ENCODE measurements around the gene SLC7A8. TPM values are rescaled to one million over a fixed set of nuclear protein-coding genes. Genes with fewer than 3 reads are reported as not detected.

The SLC7A8 gene
- total and polyA plus RNA-seq, 2 experiments from 2014 or later = 117 to 124 TPM

GRCh38 chr14:23130871-23131270, 52.6 kb downstream of the SLC7A8 start:
- Mint-ChIP-seq H3K36me3 (ENCODE audit: low read depth) (peaks cover 56% of the 10 kb centered on the region), H3K9me3 (no peaks in the 10 kb centered on the region)

More at GRCh38 chr14:23130871-23131270, 52.6 kb downstream of the SLC7A8 start:
- no peak for ATAC-seq
- Mint-ChIP-seq H3K27me3 (ENCODE audit: insufficient read depth, low read depth, poor library complexity) (peaks cover under 1% of the 10 kb centered on the region), H3K27ac (no peak overlapping the region), H3K4me3 (no peak overlapping the region), H3K4me1 (peaks cover 4% of the 10 kb centered on the region)
- Histone ChIP-seq H3K79me2 (replicated peaks; ENCODE audit: insufficient read depth) (no peaks in the 10 kb centered on the region), H3K27ac (ENCODE audit: low read depth) (no peak overlapping the region), H3K36me3 (ENCODE audit: insufficient read depth) (peaks cover 9% of the 10 kb centered on the region), H3K4me3 (no peak overlapping the region), H4K20me1 (replicated peaks; ENCODE audit: insufficient read depth) (no peaks in the 10 kb centered on the region; the same call in 1 of the 2 replicates), H3K4me1 (ENCODE audit: insufficient read depth) (peaks cover 2% of the 10 kb centered on the region; the same call in 1 of the 2 replicates), H3K27me3 (ENCODE audit: insufficient read depth) (no peaks in the 10 kb centered on the region), H3K4me2 (no peak overlapping the region), H2AFZ (no peak overlapping the region), H3K9me2 (ENCODE audit: insufficient read depth) (no peaks in the 10 kb centered on the region), H3F3A (replicated peaks; ENCODE audit: low read depth) (no peaks in the 10 kb centered on the region)
- TF ChIP-seq CREB1 (CRISPR knock-in tag; IDR thresholded peaks at IDR 0.05; ENCODE audit: low read depth) (no peak), ZNF114 (CRISPR knock-in tag; IDR thresholded peaks at IDR 0.05) (no peak), ZNF462 (CRISPR knock-in tag; IDR thresholded peaks at IDR 0.05) (no peak), STAT1 (IDR thresholded peaks at IDR 0.05; ENCODE audit: unreplicated experiment) (no peak), POLR2AphosphoS5 (IDR thresholded peaks at IDR 0.05; ENCODE audit: low read depth) (no peak), ETS1 (IDR thresholded peaks at IDR 0.05) (no peak), JUNB (IDR thresholded peaks at IDR 0.05; ENCODE audit: unreplicated experiment) (no peak), EZH2 (IDR thresholded peaks at IDR 0.05; ENCODE audit: low read depth, unreplicated experiment) (no peak), NANOG (IDR thresholded peaks at IDR 0.05; ENCODE audit: borderline replicate concordance) (no peak)
- TF ChIP-seq, protein P1, sequence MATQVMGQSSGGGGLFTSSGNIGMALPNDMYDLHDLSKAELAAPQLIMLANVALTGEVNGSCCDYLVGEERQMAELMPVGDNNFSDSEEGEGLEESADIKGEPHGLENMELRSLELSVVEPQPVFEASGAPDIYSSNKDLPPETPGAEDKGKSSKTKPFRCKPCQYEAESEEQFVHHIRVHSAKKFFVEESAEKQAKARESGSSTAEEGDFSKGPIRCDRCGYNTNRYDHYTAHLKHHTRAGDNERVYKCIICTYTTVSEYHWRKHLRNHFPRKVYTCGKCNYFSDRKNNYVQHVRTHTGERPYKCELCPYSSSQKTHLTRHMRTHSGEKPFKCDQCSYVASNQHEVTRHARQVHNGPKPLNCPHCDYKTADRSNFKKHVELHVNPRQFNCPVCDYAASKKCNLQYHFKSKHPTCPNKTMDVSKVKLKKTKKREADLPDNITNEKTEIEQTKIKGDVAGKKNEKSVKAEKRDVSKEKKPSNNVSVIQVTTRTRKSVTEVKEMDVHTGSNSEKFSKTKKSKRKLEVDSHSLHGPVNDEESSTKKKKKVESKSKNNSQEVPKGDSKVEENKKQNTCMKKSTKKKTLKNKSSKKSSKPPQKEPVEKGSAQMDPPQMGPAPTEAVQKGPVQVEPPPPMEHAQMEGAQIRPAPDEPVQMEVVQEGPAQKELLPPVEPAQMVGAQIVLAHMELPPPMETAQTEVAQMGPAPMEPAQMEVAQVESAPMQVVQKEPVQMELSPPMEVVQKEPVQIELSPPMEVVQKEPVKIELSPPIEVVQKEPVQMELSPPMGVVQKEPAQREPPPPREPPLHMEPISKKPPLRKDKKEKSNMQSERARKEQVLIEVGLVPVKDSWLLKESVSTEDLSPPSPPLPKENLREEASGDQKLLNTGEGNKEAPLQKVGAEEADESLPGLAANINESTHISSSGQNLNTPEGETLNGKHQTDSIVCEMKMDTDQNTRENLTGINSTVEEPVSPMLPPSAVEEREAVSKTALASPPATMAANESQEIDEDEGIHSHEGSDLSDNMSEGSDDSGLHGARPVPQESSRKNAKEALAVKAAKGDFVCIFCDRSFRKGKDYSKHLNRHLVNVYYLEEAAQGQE (IDR thresholded peaks at IDR 0.05; ENCODE audit: unreplicated experiment) = no peak
- TF ChIP-seq, protein P2, sequence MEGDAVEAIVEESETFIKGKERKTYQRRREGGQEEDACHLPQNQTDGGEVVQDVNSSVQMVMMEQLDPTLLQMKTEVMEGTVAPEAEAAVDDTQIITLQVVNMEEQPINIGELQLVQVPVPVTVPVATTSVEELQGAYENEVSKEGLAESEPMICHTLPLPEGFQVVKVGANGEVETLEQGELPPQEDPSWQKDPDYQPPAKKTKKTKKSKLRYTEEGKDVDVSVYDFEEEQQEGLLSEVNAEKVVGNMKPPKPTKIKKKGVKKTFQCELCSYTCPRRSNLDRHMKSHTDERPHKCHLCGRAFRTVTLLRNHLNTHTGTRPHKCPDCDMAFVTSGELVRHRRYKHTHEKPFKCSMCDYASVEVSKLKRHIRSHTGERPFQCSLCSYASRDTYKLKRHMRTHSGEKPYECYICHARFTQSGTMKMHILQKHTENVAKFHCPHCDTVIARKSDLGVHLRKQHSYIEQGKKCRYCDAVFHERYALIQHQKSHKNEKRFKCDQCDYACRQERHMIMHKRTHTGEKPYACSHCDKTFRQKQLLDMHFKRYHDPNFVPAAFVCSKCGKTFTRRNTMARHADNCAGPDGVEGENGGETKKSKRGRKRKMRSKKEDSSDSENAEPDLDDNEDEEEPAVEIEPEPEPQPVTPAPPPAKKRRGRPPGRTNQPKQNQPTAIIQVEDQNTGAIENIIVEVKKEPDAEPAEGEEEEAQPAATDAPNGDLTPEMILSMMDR (conservative IDR thresholded peaks at IDR 0.05; ENCODE audit: low read depth in 2 of 2) = no peak
- DNase-seq (ENCODE audit: low spot score) = no peak
